NCI-H146 (cell line): ENCODE data around the gene PPP1R12C.

Experiments used
- DNase-seq: peaks from one replicate; lab custom pipeline; 2025; lab: John Stamatoyannopoulos, UW

Gene PPP1R12C

DNA sequence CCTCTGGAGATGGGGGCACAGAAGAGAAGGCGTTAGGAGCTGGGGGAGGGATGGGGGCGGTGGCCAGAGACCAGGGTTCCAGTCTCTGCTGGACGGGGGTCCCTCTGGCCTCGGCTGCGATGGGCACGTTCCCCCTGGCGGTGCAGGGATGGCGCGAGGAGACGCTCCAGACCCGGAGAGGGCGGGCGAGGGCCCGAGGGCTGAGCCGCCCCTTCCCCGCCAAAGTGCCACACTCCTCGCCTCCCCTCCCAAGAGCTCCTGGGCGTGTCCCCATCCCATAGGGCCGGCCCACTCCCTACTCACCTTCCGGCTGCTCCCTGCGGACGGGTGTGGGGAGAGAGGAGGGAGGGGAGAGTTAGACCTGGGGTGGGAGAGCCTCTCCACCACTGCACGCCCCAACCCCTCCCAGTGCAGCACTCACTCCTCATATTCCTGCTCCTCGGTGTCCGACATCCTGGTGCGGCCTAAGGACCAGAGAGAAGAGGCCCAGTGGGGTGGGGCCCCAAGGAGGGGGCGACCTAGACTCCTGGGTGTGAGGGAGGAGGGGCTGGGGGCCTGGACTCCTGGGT, 29.4 kb upstream of the PPP1R12C start:
- peak; percentile 90 for DNase-seq

DNA sequence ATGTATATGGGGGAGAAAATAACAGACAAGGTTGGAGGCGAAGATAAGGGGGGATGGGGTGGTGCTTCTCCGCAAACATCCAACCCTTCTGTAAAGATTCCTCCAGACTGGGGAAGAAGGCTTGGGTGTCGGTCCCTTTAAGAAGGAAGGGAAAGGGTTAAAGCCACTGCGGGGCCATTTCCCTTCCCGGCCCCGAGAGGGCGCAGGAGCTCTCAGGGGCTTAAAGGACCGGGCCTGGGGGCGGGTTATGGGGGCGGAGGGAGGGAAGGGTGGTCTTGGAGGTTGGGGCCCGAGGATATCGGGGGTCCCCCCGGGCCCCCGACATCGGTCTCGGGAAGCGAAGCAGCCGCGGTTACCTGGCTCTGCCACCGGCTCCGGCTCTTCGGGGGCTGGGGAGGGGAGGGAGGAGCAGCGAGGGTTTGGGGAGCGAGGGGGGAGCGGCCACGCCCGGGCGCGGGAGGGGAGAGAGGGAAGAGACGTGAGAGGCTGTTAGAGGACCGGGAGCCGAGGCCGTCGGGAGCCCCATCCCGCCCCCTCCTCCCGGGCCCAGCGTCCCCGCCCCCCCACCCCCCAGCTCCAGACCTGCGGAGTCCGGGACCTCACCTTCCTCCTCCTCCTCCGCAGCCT, 28.8 kb upstream of the PPP1R12C start:
- DNase-seq: peak; percentile 73

DNA sequence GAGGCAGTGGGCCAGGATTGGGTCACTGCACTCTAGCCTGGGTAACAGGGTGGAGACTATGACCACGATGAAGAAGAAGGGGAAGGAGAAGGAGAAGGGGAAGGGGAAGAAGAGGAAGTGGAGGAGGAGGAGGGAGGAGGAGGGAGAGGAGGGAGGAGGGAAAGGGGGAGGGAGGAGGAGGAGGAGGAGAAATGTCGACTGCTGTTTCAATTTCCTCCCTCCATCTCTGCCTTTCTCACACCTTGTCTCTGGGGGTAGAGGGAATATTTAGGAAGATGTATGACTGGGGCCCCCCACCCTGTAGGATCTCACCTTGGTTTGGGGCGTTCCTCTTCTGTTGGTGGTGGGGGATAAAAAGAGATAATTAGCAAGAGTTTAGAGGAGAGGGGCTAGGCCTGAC, 27.8 kb upstream of the PPP1R12C start:
- no peak for DNase-seq

DNA sequence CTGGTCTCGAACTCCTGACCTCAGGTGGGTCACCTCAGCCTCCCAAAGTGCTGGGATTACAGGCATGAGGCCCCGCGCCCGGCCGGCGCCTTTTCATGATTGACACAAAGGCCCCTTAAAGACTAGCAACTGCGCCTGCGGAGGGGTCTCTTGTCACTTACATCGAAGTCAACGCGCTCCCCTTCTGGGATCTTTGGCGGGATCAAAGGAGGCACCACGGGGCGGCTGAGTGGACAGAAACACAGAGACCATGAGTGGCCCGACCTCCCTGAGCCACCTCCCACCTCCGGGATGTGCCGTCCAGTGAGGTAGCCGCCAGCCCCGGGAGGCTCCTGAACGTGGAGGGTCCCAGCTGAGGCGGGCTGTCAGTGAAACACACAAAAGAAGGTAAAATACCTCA, 24.3 kb upstream of the PPP1R12C start:
- no peak for DNase-seq

DNA sequence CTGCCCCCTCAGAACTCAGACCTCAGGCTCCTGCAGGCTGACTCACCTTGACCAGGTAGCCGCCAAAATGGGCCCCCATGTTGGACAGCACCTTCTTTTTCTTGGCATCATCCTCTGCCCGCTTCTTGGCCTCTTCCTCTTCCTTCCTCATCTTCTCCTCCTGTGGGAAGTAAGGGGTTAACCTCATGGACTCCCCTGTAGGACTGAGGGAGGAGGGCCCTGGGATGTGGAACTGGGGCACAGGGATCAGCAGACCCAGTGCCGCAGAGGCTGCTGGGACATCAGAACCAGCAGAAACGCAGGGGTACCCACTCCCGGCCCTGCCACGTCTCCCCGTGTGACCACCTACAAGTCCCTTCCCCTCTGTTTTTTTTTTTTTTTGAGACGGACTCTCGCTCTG, 20.5 kb upstream of the PPP1R12C start:
- no peak for DNase-seq

DNA sequence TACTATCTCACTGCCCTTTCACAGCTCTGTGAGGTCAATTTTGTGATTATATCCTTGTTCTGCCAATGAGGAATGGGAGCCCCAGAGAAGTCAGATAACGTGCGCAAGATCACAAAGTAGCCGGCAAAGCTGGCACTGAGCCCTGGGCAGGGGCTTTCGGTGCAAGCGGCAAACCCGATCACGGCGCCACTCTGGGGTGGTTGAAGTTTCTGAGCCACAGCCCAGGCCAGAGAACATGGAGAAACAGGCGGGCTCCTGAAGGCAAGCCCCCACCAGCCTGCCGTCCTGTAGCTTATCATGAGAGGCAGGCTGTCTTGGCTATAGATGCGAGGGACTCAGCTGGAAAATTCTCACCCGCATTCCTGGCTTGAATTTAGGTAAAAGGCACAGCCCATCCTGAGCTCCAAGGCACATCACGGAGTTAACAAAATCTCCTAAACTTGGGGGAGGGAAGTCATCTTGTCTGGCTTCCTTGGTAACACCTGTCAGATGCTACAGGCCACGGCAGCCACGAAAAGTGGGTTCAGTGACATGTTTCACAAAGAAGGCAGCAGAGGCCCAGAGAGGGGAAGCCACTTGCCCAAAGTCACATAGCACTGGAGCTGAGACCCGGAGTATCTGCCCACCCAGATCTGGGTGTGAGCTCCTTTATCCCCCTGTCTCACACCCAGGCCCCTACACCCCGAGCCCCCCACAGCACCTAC, 19.1 kb upstream of the PPP1R12C start:
- DNase-seq: no peak

DNA sequence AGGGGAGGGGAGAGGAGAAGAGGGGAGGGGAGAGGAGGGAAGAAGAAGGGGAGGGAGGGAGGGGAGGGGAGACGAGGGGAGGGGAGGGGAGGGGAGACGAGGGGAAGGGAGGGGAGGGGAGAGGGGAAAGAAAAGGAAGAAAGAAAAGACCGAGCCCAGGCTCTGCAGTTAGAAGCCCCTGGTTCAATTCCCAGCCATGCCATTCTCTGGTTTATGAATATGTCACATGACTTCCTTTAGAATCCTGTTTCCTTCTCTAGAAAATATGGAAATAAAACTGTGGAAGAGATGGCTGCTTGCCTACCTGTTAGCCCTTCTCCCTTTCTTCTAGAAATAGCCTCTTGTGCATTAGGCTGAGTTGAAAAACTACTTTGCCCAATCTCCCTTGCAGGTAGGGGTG, 17.3 kb upstream of the PPP1R12C start:
- DNase-seq: no peak

DNA sequence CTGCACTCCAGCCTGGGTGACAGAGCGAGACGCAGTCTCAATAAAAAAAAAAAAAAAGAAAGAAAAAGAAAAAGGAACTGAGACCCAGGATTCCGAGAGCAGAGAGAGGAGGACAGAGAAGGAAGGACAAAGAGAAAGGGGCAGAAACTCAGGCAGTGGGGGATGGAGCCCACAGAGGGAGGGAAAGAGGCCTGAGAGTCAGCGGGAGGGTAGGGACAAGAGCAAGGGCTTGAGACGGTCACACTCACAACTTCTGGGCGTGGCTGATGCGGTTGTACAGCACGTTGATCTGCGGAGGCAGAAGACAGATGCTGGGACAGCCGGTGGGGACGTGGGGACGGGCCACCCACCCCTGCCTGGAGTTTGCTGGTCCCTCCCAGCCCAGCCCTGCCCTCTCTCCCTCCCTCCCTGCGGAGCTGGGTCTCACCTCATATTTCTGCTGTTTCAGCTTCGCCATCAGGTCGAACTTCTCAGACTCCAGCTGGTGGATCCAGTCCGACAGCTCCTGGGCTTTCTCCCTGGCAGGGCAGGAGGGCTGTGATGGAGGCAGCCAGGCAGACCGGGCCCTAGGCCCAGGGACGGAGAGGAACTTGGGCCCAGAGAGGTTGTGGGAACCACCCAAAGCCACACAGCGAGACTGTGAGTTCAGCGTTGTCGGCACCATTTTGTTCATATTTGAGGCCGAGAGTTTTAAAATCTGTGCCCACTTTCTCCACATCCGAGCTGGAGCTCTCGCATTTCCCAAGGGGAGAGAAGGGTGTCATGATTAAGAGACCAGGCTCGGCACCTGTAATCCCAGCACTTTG, 16.4 kb upstream of the PPP1R12C start:
- no peak for DNase-seq

DNA sequence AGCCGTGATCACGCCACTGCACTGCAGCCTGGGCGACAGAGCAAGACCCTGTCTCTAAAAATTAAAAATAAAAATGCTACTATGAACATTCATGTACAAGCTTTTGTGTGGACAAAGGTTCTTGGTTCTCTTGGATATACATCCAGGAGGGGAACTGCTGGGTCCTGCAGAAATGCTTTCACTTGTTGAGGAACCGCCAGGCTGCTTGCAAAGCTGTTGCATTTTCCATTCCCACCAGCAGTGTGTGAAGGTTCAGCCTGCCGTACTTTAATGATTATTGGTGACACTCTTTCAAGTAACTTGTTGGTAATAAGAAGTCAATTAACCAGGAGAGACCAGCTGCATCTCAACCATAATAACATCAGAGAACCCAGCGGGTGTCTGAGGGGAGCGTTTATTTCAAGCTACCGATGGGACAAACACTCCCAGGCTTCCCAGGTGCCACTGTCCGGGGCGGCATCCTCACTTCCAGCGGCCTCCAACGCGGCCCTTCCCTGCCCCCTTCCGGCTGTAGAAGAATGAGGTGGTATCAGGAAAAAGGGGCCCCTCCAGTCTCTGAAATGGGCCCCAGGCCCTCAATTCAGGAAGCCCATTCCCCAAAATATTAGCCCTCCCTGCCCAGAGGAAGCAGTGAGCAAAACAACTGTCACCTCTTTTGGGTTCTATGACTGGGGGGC, 15.2 kb upstream of the PPP1R12C start:
- DNase-seq: no peak

DNA sequence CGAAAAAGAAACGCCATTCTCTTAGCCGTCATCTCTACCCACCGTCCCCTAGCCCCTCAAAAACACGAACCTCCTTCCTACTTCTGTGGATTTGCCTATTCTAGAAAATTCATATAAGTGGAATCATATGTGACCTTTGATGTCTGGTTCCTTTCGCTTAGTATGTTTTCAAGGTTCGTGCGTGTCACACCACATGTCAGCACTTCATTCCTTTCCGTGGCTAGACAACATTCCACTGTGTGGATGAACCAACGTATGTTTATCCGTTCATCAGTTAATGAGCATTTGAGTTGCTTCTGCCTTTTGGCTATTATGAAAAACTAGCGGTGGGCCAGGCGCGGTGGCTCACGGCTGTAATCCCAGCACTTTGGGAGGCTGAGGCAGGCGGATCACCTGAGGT, 14.0 kb upstream of the PPP1R12C start:
- DNase-seq: no peak

DNA sequence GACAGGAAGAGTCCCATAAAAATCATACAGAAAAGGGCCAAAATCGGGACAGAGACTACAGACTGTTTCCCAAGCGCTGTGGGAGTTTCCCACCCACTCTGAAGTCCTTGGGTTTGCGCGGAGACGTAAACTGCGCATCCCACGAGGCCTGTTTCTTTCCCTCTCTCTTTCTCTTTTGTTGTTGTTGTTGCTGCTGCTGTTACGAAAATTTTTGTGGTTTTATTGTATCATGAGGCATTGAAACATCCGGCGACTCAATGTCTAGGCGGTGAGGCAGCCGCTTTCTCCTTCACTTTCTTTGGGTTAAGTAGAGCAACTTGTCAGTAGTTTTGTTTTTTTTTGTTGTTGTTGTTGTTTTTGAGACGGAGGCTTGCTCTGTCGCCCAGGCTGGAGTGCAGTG, 1.6 kb upstream of the PPP1R12C start:
- no peak for DNase-seq

DNA sequence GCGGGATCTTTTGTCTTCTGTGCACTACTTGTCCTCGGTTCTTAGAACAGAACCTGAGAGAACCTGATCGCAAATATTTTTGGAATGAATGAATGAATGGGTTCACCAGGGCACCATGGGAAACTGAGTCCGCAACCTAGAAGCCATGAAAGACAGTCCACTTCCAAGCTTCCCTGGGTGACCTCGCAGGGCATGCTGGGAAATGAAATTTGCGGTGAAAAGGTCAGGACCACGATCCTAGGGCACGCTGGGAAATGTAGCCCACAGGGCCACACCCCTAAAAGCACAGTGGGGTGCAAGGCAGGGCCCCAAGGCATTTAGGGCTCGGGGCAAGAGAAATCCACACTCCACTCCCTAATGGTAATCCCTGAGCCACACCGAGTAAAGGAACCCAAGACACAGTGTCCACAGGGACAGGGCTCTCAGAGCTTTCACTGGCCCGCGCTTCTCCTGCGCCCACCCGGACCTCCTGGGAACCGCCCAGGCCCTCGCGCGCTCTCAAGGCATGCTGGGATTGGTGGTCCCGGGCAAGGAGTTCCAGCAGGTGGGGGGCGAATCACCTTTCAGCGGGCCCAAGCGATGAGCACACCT, 1.1 kb upstream of the PPP1R12C start:
- DNase-seq: peak; percentile 32

DNA sequence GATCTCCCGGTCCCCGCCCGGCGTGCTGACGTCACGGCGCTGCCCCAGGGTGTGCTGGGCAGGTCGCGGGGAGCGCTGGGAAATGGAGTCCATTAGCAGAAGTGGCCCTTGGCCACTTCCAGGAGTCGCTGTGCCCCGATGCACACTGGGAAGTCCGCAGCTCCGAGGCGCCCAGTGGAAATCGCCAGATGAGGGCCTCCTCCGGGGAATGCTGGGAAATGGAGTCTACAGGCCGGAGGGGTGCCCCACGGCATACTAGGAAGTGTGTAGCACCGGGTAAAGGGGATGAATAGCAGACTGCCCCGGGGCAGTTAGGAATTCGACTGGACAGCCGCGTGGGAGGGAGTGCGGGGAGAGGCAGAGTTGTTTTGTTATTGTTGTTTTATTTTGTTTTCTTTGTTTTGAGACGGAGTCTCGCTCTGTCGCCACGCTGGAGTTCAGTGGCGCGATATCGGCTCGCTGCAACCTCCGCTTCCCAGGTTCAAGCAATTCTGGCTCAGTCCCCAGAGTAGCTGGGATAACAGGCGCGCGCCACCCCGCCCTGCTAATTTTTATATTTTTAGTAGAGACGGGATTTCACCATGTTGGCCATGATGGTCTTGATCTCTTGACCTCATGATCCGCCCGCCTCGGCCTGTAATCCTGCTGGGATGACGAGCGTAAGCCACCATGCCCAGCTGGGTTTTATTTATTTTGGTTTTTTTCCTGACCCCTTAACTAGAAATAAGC, 390 bp upstream of the PPP1R12C start:
- DNase-seq: peak; percentile 99

DNA sequence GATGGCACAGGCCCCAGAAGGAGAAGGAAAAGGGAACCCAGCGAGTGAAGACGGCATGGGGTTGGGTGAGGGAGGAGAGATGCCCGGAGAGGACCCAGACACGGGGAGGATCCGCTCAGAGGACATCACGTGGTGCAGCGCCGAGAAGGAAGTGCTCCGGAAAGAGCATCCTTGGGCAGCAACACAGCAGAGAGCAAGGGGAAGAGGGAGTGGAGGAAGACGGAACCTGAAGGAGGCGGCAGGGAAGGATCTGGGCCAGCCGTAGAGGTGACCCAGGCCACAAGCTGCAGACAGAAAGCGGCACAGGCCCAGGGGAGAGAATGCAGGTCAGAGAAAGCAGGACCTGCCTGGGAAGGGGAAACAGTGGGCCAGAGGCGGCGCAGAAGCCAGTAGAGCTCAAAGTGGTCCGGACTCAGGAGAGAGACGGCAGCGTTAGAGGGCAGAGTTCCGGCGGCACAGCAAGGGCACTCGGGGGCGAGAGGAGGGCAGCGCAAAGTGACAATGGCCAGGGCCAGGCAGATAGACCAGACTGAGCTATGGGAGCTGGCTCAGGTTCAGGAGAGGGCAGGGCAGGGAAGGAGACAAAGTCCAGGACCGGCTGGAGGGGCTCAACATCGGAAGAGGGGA, 1.1 kb downstream of the PPP1R12C start:
- DNase-seq: peak; percentile 31

DNA sequence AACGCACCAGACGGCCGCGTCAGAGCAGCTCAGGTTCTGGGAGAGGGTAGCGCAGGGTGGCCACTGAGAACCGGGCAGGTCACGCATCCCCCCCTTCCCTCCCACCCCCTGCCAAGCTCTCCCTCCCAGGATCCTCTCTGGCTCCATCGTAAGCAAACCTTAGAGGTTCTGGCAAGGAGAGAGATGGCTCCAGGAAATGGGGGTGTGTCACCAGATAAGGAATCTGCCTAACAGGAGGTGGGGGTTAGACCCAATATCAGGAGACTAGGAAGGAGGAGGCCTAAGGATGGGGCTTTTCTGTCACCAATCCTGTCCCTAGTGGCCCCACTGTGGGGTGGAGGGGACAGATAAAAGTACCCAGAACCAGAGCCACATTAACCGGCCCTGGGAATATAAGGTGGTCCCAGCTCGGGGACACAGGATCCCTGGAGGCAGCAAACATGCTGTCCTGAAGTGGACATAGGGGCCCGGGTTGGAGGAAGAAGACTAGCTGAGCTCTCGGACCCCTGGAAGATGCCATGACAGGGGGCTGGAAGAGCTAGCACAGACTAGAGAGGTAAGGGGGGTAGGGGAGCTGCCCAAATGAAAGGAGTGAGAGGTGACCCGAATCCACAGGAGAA, 1.9 kb downstream of the PPP1R12C start:
- DNase-seq: no peak

DNA sequence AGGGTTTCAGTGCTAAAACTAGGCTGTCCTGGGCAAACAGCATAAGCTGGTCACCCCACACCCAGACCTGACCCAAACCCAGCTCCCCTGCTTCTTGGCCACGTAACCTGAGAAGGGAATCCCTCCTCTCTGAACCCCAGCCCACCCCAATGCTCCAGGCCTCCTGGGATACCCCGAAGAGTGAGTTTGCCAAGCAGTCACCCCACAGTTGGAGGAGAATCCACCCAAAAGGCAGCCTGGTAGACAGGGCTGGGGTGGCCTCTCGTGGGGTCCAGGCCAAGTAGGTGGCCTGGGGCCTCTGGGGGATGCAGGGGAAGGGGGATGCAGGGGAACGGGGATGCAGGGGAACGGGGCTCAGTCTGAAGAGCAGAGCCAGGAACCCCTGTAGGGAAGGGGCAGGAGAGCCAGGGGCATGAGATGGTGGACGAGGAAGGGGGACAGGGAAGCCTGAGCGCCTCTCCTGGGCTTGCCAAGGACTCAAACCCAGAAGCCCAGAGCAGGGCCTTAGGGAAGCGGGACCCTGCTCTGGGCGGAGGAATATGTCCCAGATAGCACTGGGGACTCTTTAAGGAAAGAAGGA, 2.8 kb downstream of the PPP1R12C start:
- DNase-seq: no peak

DNA sequence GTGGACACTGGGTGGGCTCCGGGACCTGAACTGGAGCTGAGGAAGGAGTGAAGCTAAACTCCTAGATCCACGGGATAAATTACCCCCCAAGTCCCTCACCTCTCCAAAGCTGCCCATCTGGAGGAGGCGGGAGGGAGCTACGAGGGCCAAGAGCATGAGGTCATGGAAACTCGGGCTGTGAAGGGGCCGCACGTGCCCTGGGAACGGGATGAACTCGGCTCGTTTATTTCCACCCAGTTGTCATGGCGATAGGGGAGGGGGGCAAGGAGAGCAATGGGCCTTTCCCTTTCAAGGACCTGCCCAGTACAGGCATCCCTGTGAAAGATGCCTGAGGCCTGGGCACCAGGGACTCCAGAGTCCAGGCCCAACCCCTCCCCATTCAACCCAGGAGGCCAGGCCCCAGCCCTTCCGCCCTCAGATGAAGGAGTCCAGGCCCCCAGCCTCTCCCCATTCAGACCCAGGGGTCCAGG, 3.8 kb downstream of the PPP1R12C start:
- no peak for DNase-seq

DNA sequence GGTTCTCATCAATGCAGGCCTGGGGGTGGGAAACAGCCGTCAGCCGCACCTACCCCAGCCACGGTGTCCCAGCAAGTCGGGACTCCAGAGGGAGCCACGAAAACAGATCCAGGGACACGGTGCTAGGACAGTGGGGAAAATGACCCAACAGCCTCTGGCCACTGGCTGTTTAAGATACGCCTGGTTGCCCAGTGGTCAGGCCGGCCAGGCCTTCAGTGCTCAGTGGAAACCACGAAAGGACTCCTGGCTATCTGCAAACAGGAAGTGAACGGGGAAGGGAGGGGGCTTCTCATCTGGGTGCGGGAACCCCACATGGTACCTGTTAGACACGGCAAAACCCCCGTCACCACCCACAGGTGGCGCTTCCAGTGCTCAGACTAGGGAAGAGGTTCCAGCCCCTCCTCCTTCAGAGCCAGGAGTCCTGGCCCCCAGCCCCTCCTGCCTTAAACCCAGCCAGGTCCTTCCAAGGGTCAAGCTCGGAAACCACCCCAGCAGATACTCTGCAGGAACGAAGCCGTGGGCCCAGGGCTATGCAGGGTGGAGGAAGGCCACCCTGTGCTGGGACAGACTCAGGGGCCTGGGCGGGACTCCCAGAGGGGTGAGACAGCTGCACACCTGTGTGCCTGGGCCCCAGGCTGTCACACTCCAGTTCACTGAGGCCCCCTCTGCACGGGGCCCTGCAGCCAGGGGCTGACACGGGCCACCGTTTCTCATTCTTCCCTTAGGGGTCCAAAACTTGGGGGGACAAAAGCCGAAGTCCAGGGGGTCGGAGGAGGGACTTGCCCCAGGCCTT, 4.5 kb downstream of the PPP1R12C start:
- DNase-seq: no peak

DNA sequence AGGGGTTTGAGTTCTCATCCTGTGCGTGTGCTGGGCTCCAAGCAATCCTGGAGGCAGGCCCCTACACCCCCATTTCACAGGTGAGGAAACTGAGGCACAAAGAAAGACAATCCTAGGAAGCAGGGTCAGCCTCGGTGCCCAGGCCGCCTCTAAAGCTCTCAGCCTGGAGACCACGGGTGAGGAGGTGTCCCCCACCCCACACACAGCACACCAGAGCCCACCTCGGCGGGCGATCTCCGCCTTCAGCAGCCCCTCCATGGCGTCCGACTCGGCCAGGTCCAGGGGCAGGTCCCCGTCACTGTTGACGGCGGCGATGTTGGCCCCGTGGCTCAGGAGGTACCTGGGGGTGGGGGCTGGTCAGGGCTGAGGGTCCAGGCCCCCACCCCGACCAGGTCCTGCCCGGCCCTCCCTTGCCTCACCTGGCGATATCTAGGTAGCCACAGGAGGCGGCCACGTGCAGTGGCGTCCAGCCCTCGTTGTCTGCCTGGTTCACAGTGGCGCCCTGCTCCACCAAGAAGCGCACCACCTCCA, 5.1 kb downstream of the PPP1R12C start:
- DNase-seq: no peak
